Pancreas (tissue), 10 donors: Measurements from ENCODE around the gene ADARB1. TPM values are rescaled to one million over a fixed set of nuclear protein-coding genes. Genes with fewer than 3 reads are reported as not detected.

Source experiments
- ATAC-seq, 4 donors: fragments of 200-7000 bp; cut with Tn5 transposase; one replicate each; pipeline versions ENCODE4 v1.8.0 to v1.9.1; 2020; ENCODE audit warnings: mild to moderate bottlenecking in 4 of 4, moderate library complexity in 4 of 4
- DNase-seq, 6 donors: peaks; one replicate each; pipeline ENCODE4 v3.0.0-alpha.2; 2020
- FAIRE-seq: peaks from 2 replicates; lab custom pipeline; 2012; peaks lifted over from hg19 to GRCh38; lab: Jason Lieb, UNC
- H3K27ac ChIP-seq, 4 donors: fragments of 200-600 bp; sonication (generic); 1 replicate in 3 of 4; 2 replicates in 1 of 4; pipeline versions ENCODE4 v1.5.0 to v1.8.0; 2020
- H3K27me3 ChIP-seq, 4 donors: fragments of 200-600 bp; one replicate each; pipeline ENCODE4 v1.8.0; 2021
- H3K36me3 ChIP-seq, 3 donors: fragments of 200-600 bp; sonication (generic) in 1 of 3; one replicate each; pipeline versions ENCODE4 v1.5.0 to v1.8.0; 2020 to 2021
- H3K4me1 ChIP-seq, 3 donors: fragments of 200-600 bp; one replicate each; pipeline ENCODE4 v1.8.0; 2021
- H3K4me3 ChIP-seq, 4 donors: fragments of 200-600 bp; sonication (generic) in 2 of 4; one replicate each; pipeline versions ENCODE4 v1.5.0 to v1.8.0; 2020 to 2021
- H3K9me3 ChIP-seq, 4 donors: fragments of 200-600 bp; one replicate each; pipeline ENCODE4 v1.8.0; 2021
- WGBS, 2 donors: extraction: QIAGEN DNeasy Blood & Tissue Kit; methylation state at CpG; one replicate each; pipeline ENCODE4 v1.1.7; 2013; 5-methylcytosine and 5-hydroxymethylcytosine counted together
- intact Hi-C, 3 donors: fragments of 100-400 bp; cut with DNase I; formaldehyde crosslinking; loops; one replicate each; pipeline versions ENCODE4 v1.11.1 to v1.14.2; 2022
- polyA plus RNA-seq, 2 donors: library from polyadenylated mRNA; stranded (reverse); fragments of 200-250 nt; gene quantifications; one replicate each; pipeline ENCODE4 v1.2.3, GENCODE V29; 2013
- total RNA-seq, 6 donors: library from RNA; stranded (reverse); fragmentation: NEBNext Ultra II Directional in 4 of 6; extraction: Animal tissue kit (Norgen Biotek cat#: 25700) in 4 of 6; gene quantifications; one replicate each; pipeline versions ENCODE4 v1.2.1 to v1.2.4, GENCODE V29; 2021 to 2023
- TF ChIP-seq, protein P1 (sequence below), 4 donors: fragments of 200-600 bp; sonication (generic) in 3 of 4; IDR thresholded peaks; one replicate each; pipeline versions ENCODE4 v1.5.0 to v1.8.0; 2021; ENCODE audit warnings: antibody characterized with exemption in 4 of 4
- donor health status: healthy with polysubstance abuse.
- donor health status: DM: no; HTN: no; CAD: no; lungs with moderate emphysema.
- donor health status: DM: no; HTN: no; CAD: no.
- donor health status: control.
- donor health status: control.
- donor health status: Bipolar disorder and iron deficiency.
- donor health status: DM: yes; HTN: yes; CAD: no.
- donor health status: DM: no; HTN: no; CAD: no.
- donor health status: DM: no; HTN: no; CAD: no.
- donor health status: DM: yes; HTN: yes; CAD: no.

ADARB1 gene
- total and polyA plus RNA-seq, 8 donors: 5.4 to 10.1 (median 6.3) TPM

DNA sequence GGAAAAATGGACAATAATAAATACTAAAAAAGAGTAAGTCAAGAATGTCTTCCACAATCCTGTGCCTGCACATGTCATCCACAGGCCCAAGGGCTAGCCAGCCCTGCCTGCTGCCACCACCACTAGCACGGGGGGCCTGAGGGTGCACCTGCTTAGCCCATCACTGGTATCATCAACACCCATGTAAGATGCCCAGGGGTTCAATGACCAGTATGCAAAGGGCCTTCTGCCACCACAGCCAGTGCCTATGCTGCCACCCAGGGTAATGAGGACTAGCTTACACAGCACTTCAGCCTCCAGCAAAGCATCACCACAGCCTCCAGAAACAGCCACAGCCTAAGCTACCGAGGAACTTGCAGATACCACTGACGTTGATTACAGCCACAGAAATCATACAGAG, 167.0 kb downstream of the ADARB1 start:
- Histone ChIP-seq H3K36me3 (no peaks in the 10 kb centered on the region), H3K27me3 (peaks cover 0 to 6% (median 0%) of the 10 kb centered on the region in 4 donors), H3K9me3 (no peaks in the 10 kb centered on the region), H3K4me3 (no peak overlapping the region), H3K4me1 (no peaks in the 10 kb centered on the region), H3K27ac (no peak overlapping the region)
- FAIRE-seq: no peak
- TF ChIP-seq, protein P1, sequence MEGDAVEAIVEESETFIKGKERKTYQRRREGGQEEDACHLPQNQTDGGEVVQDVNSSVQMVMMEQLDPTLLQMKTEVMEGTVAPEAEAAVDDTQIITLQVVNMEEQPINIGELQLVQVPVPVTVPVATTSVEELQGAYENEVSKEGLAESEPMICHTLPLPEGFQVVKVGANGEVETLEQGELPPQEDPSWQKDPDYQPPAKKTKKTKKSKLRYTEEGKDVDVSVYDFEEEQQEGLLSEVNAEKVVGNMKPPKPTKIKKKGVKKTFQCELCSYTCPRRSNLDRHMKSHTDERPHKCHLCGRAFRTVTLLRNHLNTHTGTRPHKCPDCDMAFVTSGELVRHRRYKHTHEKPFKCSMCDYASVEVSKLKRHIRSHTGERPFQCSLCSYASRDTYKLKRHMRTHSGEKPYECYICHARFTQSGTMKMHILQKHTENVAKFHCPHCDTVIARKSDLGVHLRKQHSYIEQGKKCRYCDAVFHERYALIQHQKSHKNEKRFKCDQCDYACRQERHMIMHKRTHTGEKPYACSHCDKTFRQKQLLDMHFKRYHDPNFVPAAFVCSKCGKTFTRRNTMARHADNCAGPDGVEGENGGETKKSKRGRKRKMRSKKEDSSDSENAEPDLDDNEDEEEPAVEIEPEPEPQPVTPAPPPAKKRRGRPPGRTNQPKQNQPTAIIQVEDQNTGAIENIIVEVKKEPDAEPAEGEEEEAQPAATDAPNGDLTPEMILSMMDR (IDR thresholded peaks at IDR 0.05): no peak
- ATAC-seq: no peak
- no peak for DNase-seq
- intact Hi-C loops: no loop called here
- 59 to 85% methylated on average over 3 of the region's 3 CpGs for WGBS, 2 donors

GRCh38 chr21:45243603-45244002, 169.2 kb downstream of the ADARB1 start:
- no peaks in the 10 kb centered on the region for H3K9me3 ChIP-seq
- FAIRE-seq (no peak), DNase-seq (no peak), ATAC-seq (no peak)
- WGBS, 2 donors: 31 to 33% methylated on average over 3 of the region's 3 CpGs
- no peak overlapping the region for H3K27ac ChIP-seq
- H3K4me3 ChIP-seq: no peak overlapping the region
- intact Hi-C loops: no loop called here
- no peaks in the 10 kb centered on the region for H3K36me3 ChIP-seq
- no peaks in the 10 kb centered on the region for H3K4me1 ChIP-seq
- TF ChIP-seq, protein P1 (IDR thresholded peaks at IDR 0.05): no peak
- H3K27me3 ChIP-seq: peaks cover 0 to 6% (median 0%) of the 10 kb centered on the region in 4 donors

DNA sequence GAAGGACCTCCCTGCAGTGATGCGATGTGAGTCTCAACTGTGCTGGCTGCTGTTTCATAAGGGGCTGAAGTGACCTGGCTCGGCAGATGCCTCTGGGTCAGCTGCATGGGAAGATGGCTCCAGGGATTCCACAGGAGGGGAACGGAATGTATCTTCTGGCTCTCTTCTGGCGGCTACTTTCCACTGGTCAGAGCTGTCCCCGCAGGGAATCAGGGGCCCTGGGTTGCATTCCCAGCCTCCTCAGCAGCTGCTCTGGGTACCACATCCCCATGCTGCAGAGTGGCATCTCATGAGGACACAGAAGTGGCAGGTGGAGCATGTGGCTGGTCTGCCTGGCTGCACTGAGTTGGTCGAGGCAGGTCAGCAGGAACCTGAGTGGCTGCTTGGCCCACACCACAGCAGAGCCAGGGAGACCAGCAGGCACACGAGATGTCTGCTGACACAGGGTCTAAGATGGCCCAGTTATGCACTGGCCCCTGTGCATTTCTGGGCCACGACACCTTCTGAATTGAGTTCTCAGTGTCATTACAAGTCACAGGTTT, 170.5 kb downstream of the ADARB1 start:
- WGBS, 2 donors: 64 to 65% methylated on average over 8 of the region's 8 CpGs
- TF ChIP-seq, protein P1 (IDR thresholded peaks at IDR 0.05): no peak
- H3K36me3 ChIP-seq: no peaks in the 10 kb centered on the region
- H3K4me3 ChIP-seq: no peak overlapping the region
- DNase-seq: no peak
- H3K27ac ChIP-seq: no peak overlapping the region
- FAIRE-seq: no peak
- H3K4me1 ChIP-seq: no peaks in the 10 kb centered on the region
- H3K27me3 ChIP-seq: peaks cover 0 to 6% (median 0%) of the 10 kb centered on the region in 4 donors
- no peaks in the 10 kb centered on the region for H3K9me3 ChIP-seq
- ATAC-seq: no peak
- intact Hi-C loops: no loop called here

- no peaks in the 10 kb centered on the region for H3K4me1 ChIP-seq
- no peak for DNase-seq
- intact Hi-C loops: no loop called here
- no peaks in the 10 kb centered on the region for H3K36me3 ChIP-seq
- 60 to 70% methylated on average over 20 of the region's 20 CpGs for WGBS, 2 donors
- no peak overlapping the region for H3K4me3 ChIP-seq
- no peak for ATAC-seq
- no peaks in the 10 kb centered on the region for H3K9me3 ChIP-seq
- TF ChIP-seq, protein P1 (IDR thresholded peaks at IDR 0.05): no peak
- FAIRE-seq: no peak
- no peak overlapping the region for H3K27ac ChIP-seq
- peaks cover 0 to 6% (median 0%) of the 10 kb centered on the region in 4 donors for H3K27me3 ChIP-seq
Measured at GRCh38 chr21:45246386-45247320, 172.3 kb downstream of the ADARB1 start.
